C4-2B (cell line): ENCODE measurements around the gene PAK2.

Experiments
- H3K27ac ChIP-seq: fragments of 450-650 bp; 2 replicates; pipeline ENCODE4 v1.5.1; 2017
- ZFX ChIP-seq: fragments of 450-650 bp; IDR thresholded peaks from 2 replicates; pipeline ENCODE4 v1.6.1; 2017
- TF ChIP-seq, protein P1 (sequence below): fragments of 450-650 bp; conservative IDR thresholded peaks from 2 replicates; pipeline ENCODE4 v1.5.1; 2017; ENCODE audit warnings: mild to moderate bottlenecking

PAK2 gene

DNA sequence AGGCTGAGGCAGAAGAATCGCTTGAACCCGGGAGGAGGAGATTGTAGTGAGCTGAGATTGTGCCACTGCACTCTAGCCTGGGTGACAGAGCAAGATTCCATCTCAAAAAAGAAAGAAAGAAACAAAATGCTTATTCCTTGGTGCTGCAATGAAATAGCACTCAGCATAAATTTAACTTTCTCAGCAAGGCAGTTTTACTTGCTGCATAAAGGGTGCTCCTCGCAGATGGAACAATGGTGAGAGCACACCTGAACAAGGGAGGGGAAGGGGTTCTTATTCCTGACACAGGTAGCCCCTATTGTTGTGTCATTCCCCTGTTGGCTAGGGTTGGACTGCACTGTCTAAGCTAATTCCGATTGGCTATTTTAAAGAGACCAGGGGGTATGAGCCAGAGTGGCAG is 17.1 kb downstream of the PAK2 start:
- no peak overlapping the region for H3K27ac ChIP-seq
- TF ChIP-seq ZFX, result no peak
- TF ChIP-seq, protein P1, sequence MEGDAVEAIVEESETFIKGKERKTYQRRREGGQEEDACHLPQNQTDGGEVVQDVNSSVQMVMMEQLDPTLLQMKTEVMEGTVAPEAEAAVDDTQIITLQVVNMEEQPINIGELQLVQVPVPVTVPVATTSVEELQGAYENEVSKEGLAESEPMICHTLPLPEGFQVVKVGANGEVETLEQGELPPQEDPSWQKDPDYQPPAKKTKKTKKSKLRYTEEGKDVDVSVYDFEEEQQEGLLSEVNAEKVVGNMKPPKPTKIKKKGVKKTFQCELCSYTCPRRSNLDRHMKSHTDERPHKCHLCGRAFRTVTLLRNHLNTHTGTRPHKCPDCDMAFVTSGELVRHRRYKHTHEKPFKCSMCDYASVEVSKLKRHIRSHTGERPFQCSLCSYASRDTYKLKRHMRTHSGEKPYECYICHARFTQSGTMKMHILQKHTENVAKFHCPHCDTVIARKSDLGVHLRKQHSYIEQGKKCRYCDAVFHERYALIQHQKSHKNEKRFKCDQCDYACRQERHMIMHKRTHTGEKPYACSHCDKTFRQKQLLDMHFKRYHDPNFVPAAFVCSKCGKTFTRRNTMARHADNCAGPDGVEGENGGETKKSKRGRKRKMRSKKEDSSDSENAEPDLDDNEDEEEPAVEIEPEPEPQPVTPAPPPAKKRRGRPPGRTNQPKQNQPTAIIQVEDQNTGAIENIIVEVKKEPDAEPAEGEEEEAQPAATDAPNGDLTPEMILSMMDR, result no peak

DNA sequence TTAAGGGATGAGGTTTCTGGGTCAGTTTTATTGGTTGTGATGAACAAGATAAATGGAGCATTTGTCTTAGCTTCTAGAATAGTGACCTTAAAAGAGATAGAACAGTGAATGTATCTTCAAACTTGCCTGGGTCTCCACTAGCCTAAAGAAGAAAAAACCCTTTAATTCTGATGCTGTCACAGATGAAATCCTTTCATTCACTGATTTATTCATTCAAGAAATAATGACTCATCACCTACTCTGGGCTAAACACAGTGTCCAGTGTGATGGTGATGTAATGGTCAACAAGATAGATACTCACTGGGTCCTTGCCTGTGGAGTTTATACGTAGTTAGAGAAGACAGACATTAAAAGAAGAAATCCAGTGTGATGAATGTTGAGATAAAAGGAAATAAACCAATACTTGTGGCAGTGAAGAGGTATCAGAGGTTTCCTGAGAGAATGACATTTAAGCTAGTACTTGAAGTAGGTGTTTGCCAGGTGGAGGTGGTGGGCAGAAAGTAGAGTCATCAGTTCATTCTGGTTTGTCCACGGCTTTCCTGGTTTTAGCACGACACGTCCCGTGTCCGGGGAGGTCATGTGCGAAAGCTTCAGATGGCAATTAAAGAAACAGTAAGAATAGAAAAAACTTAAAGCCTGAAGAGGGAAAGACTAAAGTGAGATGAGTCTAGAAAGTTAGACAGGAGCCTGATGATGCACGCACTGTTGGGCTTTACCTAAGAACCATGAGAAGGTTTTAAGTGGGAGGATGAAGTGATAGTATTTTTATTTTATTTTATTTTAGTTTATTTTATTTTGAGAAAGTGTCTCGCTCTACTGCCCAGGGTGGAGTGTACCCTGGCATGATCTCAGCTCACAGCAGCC is 18.5 kb downstream of the PAK2 start:
- TF ChIP-seq ZFX, result no peak
- TF ChIP-seq, protein P1, result no peak
- no peak overlapping the region for H3K27ac ChIP-seq

DNA sequence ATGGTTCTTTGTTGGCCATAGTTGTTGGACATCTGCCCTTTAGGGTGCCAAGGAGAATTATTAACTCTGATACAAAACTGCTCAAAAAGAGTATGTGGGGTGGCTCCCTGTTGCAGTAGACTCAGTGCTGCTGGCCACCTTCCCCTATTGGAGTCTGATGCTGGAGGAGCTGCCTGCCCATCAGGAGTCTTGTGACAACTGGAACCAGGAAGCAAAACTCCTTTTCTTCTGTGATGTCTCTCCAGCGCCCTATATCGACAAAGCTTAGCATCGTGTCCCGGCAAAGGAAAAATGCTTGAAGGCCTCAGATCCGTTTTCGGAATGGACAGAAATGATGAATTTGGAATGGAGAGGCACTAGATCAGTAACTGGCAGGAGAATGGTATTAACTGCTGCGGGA is 23.5 kb downstream of the PAK2 start:
- no peak overlapping the region for H3K27ac ChIP-seq
- TF ChIP-seq ZFX, result no peak
- TF ChIP-seq, protein P1, result no peak

DNA sequence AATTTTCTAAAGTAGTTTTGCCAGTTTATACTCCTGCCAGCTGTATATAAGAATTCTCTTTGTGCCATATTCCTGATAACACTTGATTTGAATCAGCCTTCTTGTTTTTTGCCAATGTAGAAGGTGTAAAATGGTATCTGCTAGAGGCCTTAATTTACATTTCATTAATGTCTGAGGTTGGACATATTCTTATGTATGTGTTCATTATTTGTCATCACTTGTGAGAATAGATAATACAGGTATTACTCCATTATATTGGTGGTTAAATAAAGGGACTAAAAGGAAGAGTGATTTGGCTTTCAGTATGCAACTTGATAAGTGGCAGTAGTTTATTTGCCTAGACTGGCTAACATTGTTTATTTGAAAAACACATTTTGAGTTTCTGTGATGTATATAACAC is 25.8 kb downstream of the PAK2 start:
- no peak overlapping the region for H3K27ac ChIP-seq
- TF ChIP-seq, protein P1, result no peak

DNA sequence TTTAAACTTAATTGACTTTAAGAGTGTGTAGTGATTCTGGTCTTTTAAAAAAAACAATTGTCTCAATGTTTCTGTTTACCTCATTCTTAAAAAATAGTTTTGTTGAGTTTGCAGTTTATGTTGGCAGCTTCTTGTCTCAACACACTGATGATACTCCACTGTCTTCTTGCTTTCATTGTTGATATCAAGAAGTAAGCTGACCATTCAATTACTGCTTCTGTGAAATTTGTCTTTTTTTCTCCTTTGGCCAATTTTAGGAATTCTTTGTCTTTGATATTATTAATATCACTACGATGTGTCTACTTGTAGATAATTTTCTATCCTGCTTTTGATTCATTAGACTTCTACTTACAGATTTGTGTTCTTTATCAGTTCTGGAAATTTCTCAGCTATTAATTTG is 31.4 kb downstream of the PAK2 start:
- H3K27ac ChIP-seq, result no peak overlapping the region
- TF ChIP-seq, protein P1, result no peak
- TF ChIP-seq ZFX, result no peak

DNA sequence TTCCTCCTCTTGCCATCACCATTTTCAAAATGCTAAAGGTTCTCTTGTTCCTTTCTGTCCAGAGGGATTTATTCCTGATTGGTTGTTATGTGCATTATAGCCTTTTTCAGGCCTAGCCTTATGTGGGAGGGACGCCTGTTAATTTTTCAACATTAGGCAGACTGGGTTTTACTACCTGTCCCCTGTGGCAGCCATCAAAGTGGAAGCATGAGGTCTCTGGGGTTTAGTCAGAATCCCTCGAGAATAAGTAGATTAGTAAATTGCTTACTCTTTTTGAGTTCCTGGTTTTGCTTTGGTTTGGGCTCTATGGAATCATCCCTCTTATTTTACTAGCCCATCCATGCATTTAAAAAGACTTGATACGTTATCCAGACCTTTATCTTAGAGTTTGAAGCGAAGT is 32.4 kb downstream of the PAK2 start:
- no peak overlapping the region for H3K27ac ChIP-seq
- TF ChIP-seq, protein P1, result no peak
- TF ChIP-seq ZFX, result no peak

DNA sequence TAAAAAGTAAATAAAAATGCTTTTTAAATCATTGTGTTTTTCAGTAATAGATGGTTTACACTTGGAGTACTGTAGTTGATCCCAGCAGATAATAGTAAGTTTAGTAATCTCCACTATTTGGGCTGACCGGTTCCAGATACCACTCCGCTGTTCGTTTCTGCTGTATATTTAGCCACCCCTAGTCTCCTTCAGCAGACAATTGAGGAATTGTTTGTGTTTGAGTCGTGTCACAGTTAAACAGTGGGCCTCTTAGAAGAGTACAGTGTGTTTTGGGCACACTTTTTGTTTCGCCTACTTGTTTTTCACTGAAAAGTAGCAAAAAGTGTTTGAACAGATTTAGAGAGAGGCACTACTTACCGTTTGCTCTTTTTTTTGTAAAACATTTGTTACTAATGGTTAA is 33.2 kb downstream of the PAK2 start:
- no peak overlapping the region for H3K27ac ChIP-seq
- no peak for TF ChIP-seq ZFX
- TF ChIP-seq, protein P1, result no peak
